Measurements from ENCODE around the gene LMTK3. TPM values are rescaled to one million over a fixed set of nuclear protein-coding genes. Genes with fewer than 3 reads are reported as not detected.
A peak's percentile ranks its signal among the peaks of the same experiment; 100 is the strongest.

LMTK3 gene
- total RNA-seq, 2 experiments from 2014 or later = 2.3 to 2.6 TPM

DNA sequence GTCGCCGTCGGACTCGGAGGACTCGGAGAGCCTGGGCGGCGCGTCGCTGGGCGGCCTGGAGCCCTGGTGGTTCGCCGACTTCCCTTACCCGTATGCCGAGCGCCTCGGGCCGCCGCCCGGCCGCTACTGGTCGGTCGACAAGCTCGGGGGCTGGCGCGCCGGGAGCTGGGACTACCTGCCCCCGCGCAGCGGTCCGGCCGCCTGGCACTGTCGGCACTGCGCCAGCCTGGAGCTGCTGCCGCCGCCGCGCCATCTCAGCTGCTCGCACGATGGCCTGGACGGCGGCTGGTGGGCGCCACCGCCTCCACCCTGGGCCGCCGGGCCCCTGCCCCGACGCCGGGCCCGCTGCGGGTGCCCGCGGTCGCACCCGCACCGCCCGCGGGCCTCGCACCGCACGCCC, 68.4 kb downstream of the LMTK3 start:
- H3K9me3 Mint-ChIP-seq = no peaks in the 10 kb centered on the region
- DNase-seq = no peak
- H3K4me3 Mint-ChIP-seq = no peak overlapping the region
- peaks cover 21% of the 10 kb centered on the region for H3K27me3 Mint-ChIP-seq (ENCODE audit: low read depth)
- intact Hi-C loops (cut with micrococcal nuclease) = no loop called here
- H3K27ac Mint-ChIP-seq = no peak overlapping the region
- CTCF ChIA-PET = no interaction called here
- H3K4me1 Mint-ChIP-seq (ENCODE audit: low read depth) = peaks cover 28% of the 10 kb centered on the region
- peaks cover 19% of the 10 kb centered on the region for H3K36me3 Mint-ChIP-seq (ENCODE audit: low read depth)

DNA sequence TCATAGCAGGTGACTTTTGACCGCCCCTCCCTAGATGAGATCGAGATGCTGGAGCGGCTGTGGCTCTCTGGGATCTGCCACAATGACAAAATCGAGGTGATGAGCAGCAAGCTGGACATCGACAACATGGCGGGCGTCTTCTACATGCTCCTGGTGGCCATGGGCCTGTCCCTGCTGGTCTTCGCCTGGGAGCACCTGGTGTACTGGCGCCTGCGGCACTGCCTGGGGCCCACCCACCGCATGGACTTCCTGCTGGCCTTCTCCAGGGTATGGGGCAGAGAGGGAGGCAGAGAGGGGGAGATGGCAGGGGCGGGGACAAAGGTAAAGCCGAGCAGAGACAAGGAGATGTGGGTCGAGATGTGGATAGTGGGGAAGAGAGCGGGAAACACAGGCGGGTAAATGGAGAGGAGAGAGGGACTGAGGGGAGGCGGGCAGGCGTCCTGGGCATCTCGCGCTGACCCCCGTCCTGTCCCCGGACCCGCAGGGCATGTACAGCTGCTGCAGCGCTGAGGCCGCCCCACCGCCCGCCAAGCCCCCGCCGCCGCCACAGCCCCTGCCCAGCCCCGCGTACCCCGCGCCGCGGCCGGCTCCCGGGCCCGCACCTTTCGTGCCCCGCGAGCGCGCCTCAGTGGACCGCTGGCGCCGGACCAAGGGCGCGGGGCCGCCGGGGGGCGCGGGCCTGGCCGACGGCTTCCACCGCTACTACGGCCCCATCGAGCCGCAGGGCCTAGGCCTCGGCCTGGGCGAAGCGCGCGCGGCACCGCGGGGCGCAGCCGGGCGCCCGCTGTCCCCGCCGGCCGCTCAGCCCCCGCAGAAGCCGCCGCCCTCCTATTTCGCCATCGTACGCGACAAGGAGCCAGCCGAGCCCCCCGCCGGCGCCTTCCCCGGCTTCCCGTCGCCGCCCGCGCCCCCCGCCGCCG, 69.3 kb downstream of the LMTK3 start:
- intact Hi-C loops (cut with micrococcal nuclease) = no loop called here
- no peak for DNase-seq
- Mint-ChIP-seq H3K4me1 (ENCODE audit: low read depth) (peaks cover 21% of the 10 kb centered on the region), H3K27ac (no peak overlapping the region), H3K27me3 (ENCODE audit: low read depth) (peaks cover 21% of the 10 kb centered on the region), H3K4me3 (peak overlapping the region; percentile 15), H3K36me3 (ENCODE audit: low read depth) (peaks cover 11% of the 10 kb centered on the region), H3K9me3 (no peaks in the 10 kb centered on the region)
- CTCF ChIA-PET = no interaction called here

GRCh38 chr19:48441360-48442050, 70.1 kb downstream of the LMTK3 start:
- no peak for DNase-seq
- H3K27me3 Mint-ChIP-seq (ENCODE audit: low read depth) = peaks cover 22% of the 10 kb centered on the region
- intact Hi-C loops (cut with micrococcal nuclease) = no loop called here
- no peak overlapping the region for H3K4me3 Mint-ChIP-seq
- no peaks in the 10 kb centered on the region for H3K9me3 Mint-ChIP-seq
- CTCF ChIA-PET = interaction anchor here (0.7 kb wide), 1 partner anchor 37 kb away, joined by 3 read pairs; no protein-coding TSS in a partner anchor
- H3K27ac Mint-ChIP-seq = no peak overlapping the region
- H3K4me1 Mint-ChIP-seq (ENCODE audit: low read depth) = peaks cover 16% of the 10 kb centered on the region
- peaks cover 7% of the 10 kb centered on the region for H3K36me3 Mint-ChIP-seq (ENCODE audit: low read depth)

DNA sequence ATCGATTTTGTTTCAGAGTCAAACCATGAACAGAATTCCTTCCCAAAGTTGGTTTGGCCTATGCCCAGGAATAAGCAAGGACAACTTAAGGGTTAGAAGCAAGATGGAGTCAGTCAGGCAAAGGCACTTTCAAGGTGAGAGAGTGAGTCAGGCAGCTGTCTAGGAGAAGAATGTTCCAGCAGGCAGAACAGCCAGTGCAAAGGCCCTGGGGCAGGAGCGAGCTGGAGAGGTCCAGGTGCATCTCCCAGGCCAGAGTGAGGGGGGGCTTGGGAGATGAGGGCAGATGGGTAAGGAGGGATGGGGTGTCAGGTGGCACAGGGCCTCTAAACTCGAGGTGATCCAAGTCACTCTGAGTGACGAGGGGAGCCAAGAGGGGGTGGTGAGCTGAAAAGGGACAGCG, 75.0 kb downstream of the LMTK3 start:
- Mint-ChIP-seq H3K4me1 (ENCODE audit: low read depth) (no peaks in the 10 kb centered on the region), H3K36me3 (ENCODE audit: low read depth) (no peaks in the 10 kb centered on the region), H3K27ac (no peak overlapping the region), H3K4me3 (no peak overlapping the region), H3K9me3 (no peaks in the 10 kb centered on the region), H3K27me3 (ENCODE audit: low read depth) (peaks cover 13% of the 10 kb centered on the region)
- CTCF ChIA-PET = no interaction called here
- intact Hi-C loops (cut with micrococcal nuclease) = no loop called here
- DNase-seq = no peak

Other genes with a start within 250 kb of the LMTK3 start
- not detected for gene ZNF114, start 241.8 kb downstream of the LMTK3 start, total RNA-seq
- gene EMP3, start 186.3 kb downstream of the LMTK3 start, total RNA-seq = 100 to 1,000 TPM; 110 to 113 TPM
- 10 to 100 TPM; 23.9 to 24.1 TPM for gene TMEM143, start 147.9 kb downstream of the LMTK3 start, total RNA-seq
- under 1 TPM; 0.50 to 0.52 TPM for gene SYNGR4, start 147.5 kb downstream of the LMTK3 start, total RNA-seq
- gene KDELR1, start 120.3 kb downstream of the LMTK3 start, total RNA-seq = 10 to 100 TPM; 81.5 to 83.8 TPM
- under 1 TPM; 0.05 to 0.07 TPM for gene GRIN2D, start 118.2 kb downstream of the LMTK3 start, total RNA-seq
- 10 to 100 TPM; 32.4 to 36.0 TPM for gene GRWD1, start 65.9 kb downstream of the LMTK3 start, total RNA-seq
- 1 to 10 TPM; 1.7 to 1.8 TPM for gene KCNJ14, start 56.3 kb downstream of the LMTK3 start, total RNA-seq
- gene CYTH2, start 42.5 kb downstream of the LMTK3 start, total RNA-seq = 10 to 100 TPM; 36.7 to 38.0 TPM
- gene SULT2B1, start 40.3 kb upstream of the LMTK3 start, total RNA-seq = not detected
- gene SPACA4, start 94.9 kb upstream of the LMTK3 start, total RNA-seq = not detected
- 1 to 10 TPM; 2.0 TPM for gene FAM83E, start 103.2 kb upstream of the LMTK3 start, total RNA-seq
- 1,000 to 10,000 TPM; 2,373 to 2,473 TPM for gene RPL18, start 107.3 kb upstream of the LMTK3 start, total RNA-seq
- gene SPHK2, start 107.7 kb upstream of the LMTK3 start, total RNA-seq = 10 to 100 TPM; 20.1 to 20.6 TPM
- 1 to 10 TPM; 7.8 to 9.7 TPM for gene DBP, start 125.5 kb upstream of the LMTK3 start, total RNA-seq
- 10 to 100 TPM; 12.0 to 14.9 TPM for gene CA11, start 134.4 kb upstream of the LMTK3 start, total RNA-seq
- under 1 TPM in 1 of 2 experiments, not detected in 1; 0.17 TPM for gene NTN5, start 161.2 kb upstream of the LMTK3 start, total RNA-seq
- gene FUT2, start 184.1 kb upstream of the LMTK3 start, total RNA-seq = not detected
- gene MAMSTR, start 207.9 kb upstream of the LMTK3 start, total RNA-seq = under 1 TPM; 0.44 to 0.57 TPM
- under 1 TPM in 1 of 2 experiments, not detected in 1; 0.17 TPM for gene RASIP1, start 228.8 kb upstream of the LMTK3 start, total RNA-seq
- not detected for gene IZUMO1, start 235.1 kb upstream of the LMTK3 start, total RNA-seq
- under 1 TPM; 0.07 to 0.12 TPM for gene FUT1, start 240.8 kb upstream of the LMTK3 start, total RNA-seq
- gene FGF21, start 243.7 kb upstream of the LMTK3 start, total RNA-seq = not detected